ENCODE results near the gene RAB7A. TPM values are rescaled to one million over a fixed set of nuclear protein-coding genes. Genes with fewer than 3 reads are reported as not detected.

RAB7A gene
- total RNA-seq, 1 experiment from 2014 or later = 155 TPM

DNA sequence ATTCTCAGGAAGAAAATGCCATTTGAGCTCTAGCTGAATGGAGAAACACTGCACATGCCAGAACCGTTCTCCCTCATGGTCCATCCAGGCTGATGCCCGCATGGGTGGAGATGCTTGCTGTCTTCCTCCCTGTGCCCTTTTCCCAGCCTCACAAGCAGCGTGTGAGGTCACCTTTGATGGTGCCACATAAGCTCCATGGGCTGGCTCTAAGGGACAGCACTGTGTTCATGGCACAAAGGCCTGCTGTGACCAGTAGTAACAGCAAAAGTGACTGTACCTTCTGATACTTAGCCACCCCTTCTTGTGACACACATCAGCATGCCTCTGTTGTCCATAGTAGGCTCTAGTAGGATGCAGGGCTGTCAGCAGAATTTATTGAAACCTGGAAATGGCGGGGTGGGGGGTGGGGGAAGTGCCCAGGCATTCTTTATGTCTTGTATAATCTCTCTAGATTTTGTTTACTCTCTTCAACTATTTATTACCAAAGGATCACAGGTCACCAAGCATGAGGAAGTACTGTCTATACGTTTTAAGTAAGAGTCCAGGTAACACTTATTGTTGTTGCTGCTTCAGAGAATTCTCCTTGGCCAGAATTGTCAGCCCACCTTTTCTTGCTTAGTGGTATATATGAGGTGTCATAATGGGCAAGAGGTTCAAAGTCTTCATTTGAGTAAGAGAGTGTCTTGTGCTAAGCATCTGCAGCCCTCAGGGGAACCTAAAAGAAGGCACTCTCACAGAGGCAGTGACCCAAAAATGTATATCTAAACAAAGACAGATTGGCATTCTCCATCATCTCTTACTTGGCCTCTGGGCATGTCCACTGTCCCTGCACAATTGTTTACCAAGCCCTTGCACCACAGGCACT, 56.5 kb downstream of the RAB7A start:
- Histone ChIP-seq H4K8ac (replicated peaks; ENCODE audit: insufficient read length, low read depth, low read length) (no peak overlapping the region), H3K56ac (ENCODE audit: insufficient read length, low read depth, low read length) (no peak overlapping the region), H3K4me2 (ENCODE audit: insufficient read depth, insufficient read length, low read length) (no peak overlapping the region), H4K20me1 (ENCODE audit: control insufficient read depth, insufficient read depth, insufficient read length) (no peaks in the 10 kb centered on the region), H3K23me2 (ENCODE audit: insufficient read length, low read depth, low read length, poor library complexity, severe bottlenecking) (no peaks in the 10 kb centered on the region), H3K27ac (ENCODE audit: insufficient read length, low read depth, low read length) (no peak overlapping the region), H3K79me2 (ENCODE audit: insufficient read depth, low read length) (peaks cover 15% of the 10 kb centered on the region; the same call in 1 of the 2 replicates), H2BK15ac (ENCODE audit: low read depth, low read length) (no peak overlapping the region), H3K9ac (ENCODE audit: extremely low read depth, insufficient read length, low read length) (no peak overlapping the region), H3K18ac (ENCODE audit: insufficient read length, low read depth, low read length) (no peak overlapping the region), H3K27me3 (ENCODE audit: insufficient read depth, low read length) (no peaks in the 10 kb centered on the region), H2BK120ac (ENCODE audit: low read depth, low read length, poor library complexity, severe bottlenecking) (no peak overlapping the region), H3K23ac (ENCODE audit: insufficient read length, low read depth, low read length) (no peak overlapping the region), H3K4me1 (ENCODE audit: insufficient read depth, low read length) (peaks cover 7% of the 10 kb centered on the region; the same call in 1 of the 2 replicates), H3K79me1 (ENCODE audit: insufficient read depth, low read depth, low read length, poor library complexity, severe bottlenecking) (peaks cover 5% of the 10 kb centered on the region), H2BK5ac (ENCODE audit: insufficient read length, low read length) (no peak overlapping the region), H4K91ac (ENCODE audit: insufficient read length, low read depth, low read length) (no peak overlapping the region), H3K9me3 (ENCODE audit: control insufficient read depth, low read depth, low read length) (no peaks in the 10 kb centered on the region), H4K5ac (ENCODE audit: insufficient read length, low read depth, low read length) (no peak overlapping the region), H3K14ac (ENCODE audit: insufficient read depth, low read length) (no peak overlapping the region), H2BK12ac (ENCODE audit: insufficient read length, low read depth, low read length) (no peak overlapping the region), H2BK20ac (ENCODE audit: low read depth, low read length, poor library complexity, severe bottlenecking) (no peak overlapping the region), H2AFZ (ENCODE audit: low read length) (no peak overlapping the region), H3K4ac (ENCODE audit: low read depth, low read length) (no peak overlapping the region), H3T11ph (ENCODE audit: low read length) (no peak overlapping the region), H2AK5ac (ENCODE audit: insufficient read length, low read length) (no peak overlapping the region)
- Mint-ChIP-seq H3K4me3 (no peak overlapping the region), H3K9me3 (no peaks in the 10 kb centered on the region), H3K27me3 (ENCODE audit: low read depth) (no peaks in the 10 kb centered on the region), H3K27ac (no peak overlapping the region), H3K4me1 (peaks cover 51 to 53% of the 10 kb centered on the region in 2 experiments), H3K36me3 (ENCODE audit: insufficient read depth in 1 of 3, low read depth in 3 of 3) (peaks cover 0 to 8% (median 0%) of the 10 kb centered on the region in 3 experiments; a peak in 2 of 7 replicates)
- no peak for DNase-seq
- no CpG with 5 or more reads among the region's 5 CpGs for whole genome bisulfite sequencing (ENCODE audit: extremely low coverage, insufficient read length, low lambda C conversion rate)
- TF ChIP-seq, protein P1, sequence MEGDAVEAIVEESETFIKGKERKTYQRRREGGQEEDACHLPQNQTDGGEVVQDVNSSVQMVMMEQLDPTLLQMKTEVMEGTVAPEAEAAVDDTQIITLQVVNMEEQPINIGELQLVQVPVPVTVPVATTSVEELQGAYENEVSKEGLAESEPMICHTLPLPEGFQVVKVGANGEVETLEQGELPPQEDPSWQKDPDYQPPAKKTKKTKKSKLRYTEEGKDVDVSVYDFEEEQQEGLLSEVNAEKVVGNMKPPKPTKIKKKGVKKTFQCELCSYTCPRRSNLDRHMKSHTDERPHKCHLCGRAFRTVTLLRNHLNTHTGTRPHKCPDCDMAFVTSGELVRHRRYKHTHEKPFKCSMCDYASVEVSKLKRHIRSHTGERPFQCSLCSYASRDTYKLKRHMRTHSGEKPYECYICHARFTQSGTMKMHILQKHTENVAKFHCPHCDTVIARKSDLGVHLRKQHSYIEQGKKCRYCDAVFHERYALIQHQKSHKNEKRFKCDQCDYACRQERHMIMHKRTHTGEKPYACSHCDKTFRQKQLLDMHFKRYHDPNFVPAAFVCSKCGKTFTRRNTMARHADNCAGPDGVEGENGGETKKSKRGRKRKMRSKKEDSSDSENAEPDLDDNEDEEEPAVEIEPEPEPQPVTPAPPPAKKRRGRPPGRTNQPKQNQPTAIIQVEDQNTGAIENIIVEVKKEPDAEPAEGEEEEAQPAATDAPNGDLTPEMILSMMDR (conservative IDR thresholded peaks at IDR 0.05) = no peak

Measured in H9 (cell line).